ENCODE results near the gene FAM76B.

DNA sequence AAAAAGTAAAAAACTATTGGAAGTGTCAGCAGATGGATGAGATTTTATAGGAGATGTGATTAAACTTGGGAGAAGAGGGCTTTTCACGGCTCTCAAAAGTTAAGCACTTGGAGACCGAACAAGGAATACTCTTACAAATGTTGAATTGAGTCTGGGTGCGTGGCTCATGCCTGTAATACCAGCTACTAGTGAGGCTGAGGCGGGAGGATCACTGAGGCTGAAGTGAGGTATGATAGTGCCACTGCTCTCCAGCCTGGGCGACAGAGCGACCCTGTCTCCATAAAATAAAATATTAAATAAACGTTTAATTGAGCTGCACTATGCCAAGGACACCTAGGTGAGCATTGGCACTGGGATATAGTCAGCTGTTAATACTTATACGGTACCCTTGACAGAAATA, 2.6 kb upstream of the FAM76B start:
- TF ChIP-seq CTCF (IDR thresholded peaks at IDR 0.05) (no peak), POLR2A (IDR thresholded peaks at IDR 0.05; ENCODE audit: low read length) (no peak), ZNF302 (CRISPR knock-in tag; IDR thresholded peaks at IDR 0.05) (no peak), BCL3 (IDR thresholded peaks at IDR 0.05) (no peak), EP300 (IDR thresholded peaks at IDR 0.05) (no peak), HDAC2 (IDR thresholded peaks at IDR 0.05) (no peak), KDM5A (IDR thresholded peaks at IDR 0.05) (no peak)
- TF ChIP-seq, protein P1, sequence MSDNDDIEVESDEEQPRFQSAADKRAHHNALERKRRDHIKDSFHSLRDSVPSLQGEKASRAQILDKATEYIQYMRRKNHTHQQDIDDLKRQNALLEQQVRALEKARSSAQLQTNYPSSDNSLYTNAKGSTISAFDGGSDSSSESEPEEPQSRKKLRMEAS (IDR thresholded peaks at IDR 0.05), result no peak
